ENCODE measurements around the gene FNTB. TPM values are rescaled to one million over a fixed set of nuclear protein-coding genes. Genes with fewer than 3 reads are reported as not detected.

Gene FNTB
- total RNA-seq, 1 experiment from 2014 or later, result 26.7 TPM

DNA sequence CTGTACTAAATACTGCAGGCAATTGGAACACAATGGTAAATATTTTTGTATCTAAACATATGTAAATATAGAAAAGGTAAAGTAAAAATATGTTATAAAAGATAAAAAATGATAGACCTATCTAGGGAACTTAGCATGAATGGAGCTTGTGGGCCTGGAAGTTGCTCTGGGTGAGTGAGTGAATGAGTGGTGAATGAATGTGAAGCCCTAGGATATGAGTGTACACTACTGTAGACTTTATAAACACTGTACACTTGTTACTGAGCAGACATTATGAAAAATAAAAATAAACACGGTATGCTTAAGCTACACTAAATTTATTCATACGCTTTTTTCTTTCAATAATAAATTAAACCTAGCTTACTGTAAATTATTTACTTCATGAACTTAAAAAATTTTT lies 7.8 kb downstream of the FNTB start:
- BruUV-seq (replicated peaks), result no TSS peak
- intact Hi-C loops (cut with micrococcal nuclease), result no loop called here
- no peak overlapping the region for H3K27ac ChIP-seq (ENCODE audit: low read depth, low read length)
- H3K4me1 ChIP-seq (ENCODE audit: control insufficient read depth in 1 of 2, insufficient read depth in 2 of 2, low read length in 2 of 2), result peaks cover 4 to 16% of the 10 kb centered on the region in 2 experiments; a peak in 2 of 4 replicates
- ChIA-PET RAD21 (ENCODE audit: low non-redundant PET in 1 of 2, low total read pairs in 2 of 2, uncharacterized antibody in 2 of 2, unreplicated experiment in 2 of 2) (no interaction called here), POLR2A (no interaction called here), CTCF (interaction anchor here (1.3 kb wide), 1 partner anchor 8 kb away, joined by 6 read pairs; the partner anchor contains the start of gene FNTB)
- no peak overlapping the region for H2AFZ ChIP-seq (ENCODE audit: low read depth, low read length, poor library complexity, severe bottlenecking)
- no peaks in the 10 kb centered on the region for H3K36me3 ChIP-seq (ENCODE audit: control insufficient read depth in 1 of 2, insufficient read depth in 2 of 2, low read length in 2 of 2)
- no peak overlapping the region for H3K9ac ChIP-seq (ENCODE audit: low read length)
- no peaks in the 10 kb centered on the region for H3K9me3 ChIP-seq (ENCODE audit: control insufficient read depth in 1 of 2, insufficient read depth in 1 of 2, low read depth in 1 of 2, low read length in 2 of 2)
- H3K79me2 ChIP-seq (ENCODE audit: insufficient read depth, low read length), result peaks cover 77% of the 10 kb centered on the region
- no peak for DNase-seq (ENCODE audit: low read depth, low spot score)
- no peak for ATAC-seq
- no peaks in the 10 kb centered on the region for H3K27me3 ChIP-seq (ENCODE audit: insufficient read depth, low read length)
- no peak overlapping the region for H3K4me2 ChIP-seq (ENCODE audit: low read length)
- H3K4me3 ChIP-seq (replicated peaks in 1 of 2; ENCODE audit: low read depth in 1 of 2, low read length in 2 of 2), result no peak overlapping the region
- TF ChIP-seq SRF (IDR thresholded peaks at IDR 0.05; ENCODE audit: low read depth) (no peak), JUND (IDR thresholded peaks at IDR 0.05) (no peak)
- no peaks in the 10 kb centered on the region for H3K9me2 ChIP-seq (ENCODE audit: insufficient read depth)
- H4K20me1 ChIP-seq (ENCODE audit: insufficient read depth), result no peaks in the 10 kb centered on the region

GRCh38 chr14:64995291-64995690 lies 8.6 kb downstream of the FNTB start:
- Histone ChIP-seq H2AFZ (ENCODE audit: low read depth, low read length, poor library complexity, severe bottlenecking) (no peak overlapping the region), H3K9me3 (ENCODE audit: control insufficient read depth in 1 of 2, insufficient read depth in 1 of 2, low read depth in 1 of 2, low read length in 2 of 2) (no peaks in the 10 kb centered on the region), H3K4me1 (ENCODE audit: control insufficient read depth in 1 of 2, insufficient read depth in 2 of 2, low read length in 2 of 2) (peaks cover 4 to 16% of the 10 kb centered on the region in 2 experiments; a peak in 2 of 4 replicates), H3K27ac (ENCODE audit: low read depth, low read length) (no peak overlapping the region), H4K20me1 (ENCODE audit: insufficient read depth) (no peaks in the 10 kb centered on the region), H3K9me2 (ENCODE audit: insufficient read depth) (no peaks in the 10 kb centered on the region), H3K36me3 (ENCODE audit: control insufficient read depth in 1 of 2, insufficient read depth in 2 of 2, low read length in 2 of 2) (no peaks in the 10 kb centered on the region), H3K4me3 (replicated peaks in 1 of 2; ENCODE audit: low read depth in 1 of 2, low read length in 2 of 2) (no peak overlapping the region), H3K27me3 (ENCODE audit: insufficient read depth, low read length) (no peaks in the 10 kb centered on the region), H3K9ac (ENCODE audit: low read length) (no peak overlapping the region), H3K79me2 (ENCODE audit: insufficient read depth, low read length) (peaks cover 77% of the 10 kb centered on the region), H3K4me2 (ENCODE audit: low read length) (no peak overlapping the region)
- no TSS peak for BruUV-seq (replicated peaks)
- ChIA-PET POLR2A (no interaction called here), CTCF (interaction anchor here (1.3 kb wide), 1 partner anchor 8 kb away, joined by 6 read pairs; the partner anchor contains the start of gene FNTB), RAD21 (ENCODE audit: low non-redundant PET in 1 of 2, low total read pairs in 2 of 2, uncharacterized antibody in 2 of 2, unreplicated experiment in 2 of 2) (no interaction called here)
- no peak for DNase-seq (ENCODE audit: low read depth, low spot score)
- no peak for ATAC-seq
- intact Hi-C loops (cut with micrococcal nuclease), result no loop called here
- TF ChIP-seq EZH2phosphoT487 (IDR thresholded peaks at IDR 0.05; ENCODE audit: borderline replicate concordance) (no peak), SIN3A (IDR thresholded peaks at IDR 0.05; ENCODE audit: low read depth) (no peak), ELF1 (IDR thresholded peaks at IDR 0.05; ENCODE audit: borderline replicate concordance, low read depth) (no peak), TCF7L2 (IDR thresholded peaks at IDR 0.05; ENCODE audit: borderline replicate concordance, extremely low read depth, insufficient read depth, insufficient read length) (no peak), ZNF274 (IDR thresholded peaks at IDR 0.05; ENCODE audit: low read depth, low read length) (no peak), CTCF (IDR thresholded peaks at IDR 0.05 in 2 of 3, conservative IDR thresholded peaks at IDR 0.05 in 1 of 3; ENCODE audit: borderline replicate concordance in 1 of 3, insufficient read depth in 1 of 3, low read depth in 2 of 3, low read length in 2 of 3) (no peak), CEBPB (IDR thresholded peaks at IDR 0.05; ENCODE audit: low read depth) (no peak), FOSL1 (IDR thresholded peaks at IDR 0.05; ENCODE audit: low read depth) (no peak), ZFX (IDR thresholded peaks at IDR 0.05) (no peak), ATF3 (IDR thresholded peaks at IDR 0.05) (no peak), SP1 (IDR thresholded peaks at IDR 0.05; ENCODE audit: low read depth) (no peak), POLR2AphosphoS5 (IDR thresholded peaks at IDR 0.05; ENCODE audit: low read depth, low read length) (no peak), MAX (IDR thresholded peaks at IDR 0.05) (no peak), EGR1 (IDR thresholded peaks at IDR 0.05; ENCODE audit: low read depth) (no peak), JUND (IDR thresholded peaks at IDR 0.05) (no peak)
- TF ChIP-seq, protein P1, sequence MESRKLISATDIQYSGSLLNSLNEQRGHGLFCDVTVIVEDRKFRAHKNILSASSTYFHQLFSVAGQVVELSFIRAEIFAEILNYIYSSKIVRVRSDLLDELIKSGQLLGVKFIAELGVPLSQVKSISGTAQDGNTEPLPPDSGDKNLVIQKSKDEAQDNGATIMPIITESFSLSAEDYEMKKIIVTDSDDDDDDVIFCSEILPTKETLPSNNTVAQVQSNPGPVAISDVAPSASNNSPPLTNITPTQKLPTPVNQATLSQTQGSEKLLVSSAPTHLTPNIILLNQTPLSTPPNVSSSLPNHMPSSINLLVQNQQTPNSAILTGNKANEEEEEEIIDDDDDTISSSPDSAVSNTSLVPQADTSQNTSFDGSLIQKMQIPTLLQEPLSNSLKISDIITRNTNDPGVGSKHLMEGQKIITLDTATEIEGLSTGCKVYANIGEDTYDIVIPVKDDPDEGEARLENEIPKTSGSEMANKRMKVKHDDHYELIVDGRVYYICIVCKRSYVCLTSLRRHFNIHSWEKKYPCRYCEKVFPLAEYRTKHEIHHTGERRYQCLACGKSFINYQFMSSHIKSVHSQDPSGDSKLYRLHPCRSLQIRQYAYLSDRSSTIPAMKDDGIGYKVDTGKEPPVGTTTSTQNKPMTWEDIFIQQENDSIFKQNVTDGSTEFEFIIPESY (IDR thresholded peaks at IDR 0.05; ENCODE audit: extremely low read depth, insufficient replicate concordance, low read length), result no peak
